Kidney (tissue), 14 donors: Measurements from ENCODE around the gene SEC14L5. TPM values are rescaled to one million over a fixed set of nuclear protein-coding genes. Genes with fewer than 3 reads are reported as not detected.

Source experiments
- DNase-seq, 5 donors: peaks; one replicate each; pipeline ENCODE4 v3.0.0-alpha.2; 2013 to 2020
- FAIRE-seq: peaks from 2 replicates; lab custom pipeline; 2012; peaks lifted over from hg19 to GRCh38; lab: Jason Lieb, UNC
- H3K27ac ChIP-seq, 2 donors: one replicate each; pipeline ENCODE4 v1.7.0; 2013; ENCODE audit warnings: low read depth in 2 of 2, low read length in 2 of 2, inconsistent platforms in 1 of 2
- H3K27me3 ChIP-seq: one replicate; pipeline ENCODE4 v1.7.1; 2013; ENCODE audit warnings: low read length, inconsistent platforms; ENCODE audit not compliant: control insufficient read depth, insufficient read depth
- H3K36me3 ChIP-seq, 3 donors: one replicate each; pipeline versions ENCODE4 v1.7.0 to v1.7.1; 2013; ENCODE audit warnings: low read length in 3 of 3, control low read depth in 1 of 3, inconsistent platforms in 1 of 3; ENCODE audit not compliant: insufficient read depth in 3 of 3, control insufficient read depth in 2 of 3
- H3K4me1 ChIP-seq, 3 donors: one replicate each; pipeline versions ENCODE4 v1.7.0 to v1.7.1; 2013; ENCODE audit warnings: low read length in 3 of 3, inconsistent platforms in 1 of 3, low read depth in 1 of 3; ENCODE audit not compliant: control insufficient read depth in 2 of 3, insufficient read depth in 2 of 3
- H3K4me3 ChIP-seq, 3 donors: one replicate each; pipeline versions ENCODE4 v1.7.0 to v1.8.1; 2013; ENCODE audit warnings: low read length in 3 of 3, control low read depth in 1 of 3, inconsistent platforms in 1 of 3
- H3K9ac ChIP-seq, 3 donors: one replicate each; pipeline versions ENCODE4 v1.7.0 to v1.7.1; 2013; ENCODE audit warnings: low read length in 3 of 3, control low read depth in 1 of 3, inconsistent platforms in 1 of 3
- H3K9me3 ChIP-seq, 3 donors: one replicate each; pipeline versions ENCODE4 v1.7.0 to v1.7.1; 2013; ENCODE audit warnings: low read length in 3 of 3, control low read depth in 1 of 3, inconsistent platforms in 1 of 3; ENCODE audit not compliant: control insufficient read depth in 2 of 3, insufficient read depth in 1 of 3
- CTCF ChIP-seq: IDR thresholded peaks from 3 replicates; pipeline ENCODE4 v1.5.1; 2012; ENCODE audit warnings: mild to moderate bottlenecking, moderate library complexity, borderline replicate concordance; ENCODE audit not compliant: insufficient read depth; ENCODE audit errors: extremely low read depth
- intact Hi-C: fragments of 100-400 bp; cut with DNase I; formaldehyde crosslinking; loops from one replicate; pipeline ENCODE4 v1.11.1; 2022
- polyA plus RNA-seq: library from polyadenylated mRNA; stranded (reverse); fragments of 350-450 nt; fragmentation: Illumina TruSeq; extraction: RNeasy Lipid Tissue Mini Kit (QIAGEN cat#74804); gene quantifications from one replicate; pipeline ENCODE4 v1.2.3, GENCODE V29; 2014; ENCODE audit warnings: low read depth, low replicate concordance; ENCODE audit not compliant: insufficient read depth
- total RNA-seq: library from RNA; stranded (reverse); fragmentation: NEBNext Ultra II Directional; extraction: Animal tissue kit (Norgen Biotek cat#: 25700); gene quantifications from one replicate; pipeline ENCODE4 v1.2.1, GENCODE V29; 2021
- donor health status: control.
- donor health status: control.
- donor health status: control.
- donor health status: control.
- donor health status: control.
- donor health status: DM: yes; HTN: yes; CAD: no.
- donor health status: Normal renal cell carcinoma (clear cell type).

SEC14L5 gene
- total and polyA plus RNA-seq, 2 donors from 2014 or later = 0.13 to 0.16 TPM

DNA sequence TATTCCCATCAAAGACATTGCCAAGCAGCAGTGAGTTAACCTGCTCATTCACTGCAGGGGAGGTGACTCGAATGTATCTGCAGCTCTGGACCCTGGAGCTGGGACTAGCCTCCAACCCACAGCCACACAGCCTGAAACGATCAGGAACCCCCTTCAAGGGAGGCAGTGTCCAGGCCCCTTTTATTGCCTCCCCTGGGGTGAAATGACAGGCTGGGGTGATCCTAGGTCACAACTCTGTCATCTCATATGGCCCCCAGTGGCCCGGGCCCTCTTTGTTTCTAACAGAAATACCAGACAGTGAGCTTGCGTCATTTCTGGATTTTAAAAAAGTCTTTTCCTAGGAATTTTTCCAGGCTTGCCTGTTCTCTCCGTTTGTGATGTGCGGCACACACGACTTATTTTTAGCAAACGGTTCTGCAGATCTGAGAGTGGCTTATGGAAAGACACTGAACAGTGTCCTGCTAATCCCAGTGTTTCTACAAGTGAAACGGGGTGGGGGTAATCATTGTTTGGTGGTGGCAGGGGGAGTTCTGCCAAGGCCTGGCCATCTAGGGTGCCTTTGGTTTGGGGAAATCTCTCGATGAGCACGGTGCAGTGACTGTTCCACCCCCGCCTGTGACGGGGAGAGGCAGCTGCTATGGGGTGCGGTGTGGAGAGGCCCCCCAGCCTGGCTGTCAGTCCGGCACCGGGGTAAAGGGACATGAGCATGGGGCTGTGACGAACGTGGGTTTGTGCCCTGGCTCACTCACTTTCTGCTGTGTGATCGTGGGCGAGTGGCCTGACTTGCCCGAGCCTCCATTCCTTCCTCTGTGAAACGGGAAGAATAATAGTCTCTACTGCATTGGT lies 48.4 kb downstream of the SEC14L5 start:
- Histone ChIP-seq H3K27me3 (no peaks in the 10 kb centered on the region), H3K9ac (no peak overlapping the region), H3K27ac (no peak overlapping the region), H3K36me3 (no peaks in the 10 kb centered on the region), H3K9me3 (no peaks in the 10 kb centered on the region), H3K4me3 (no peak overlapping the region), H3K4me1 (no peaks in the 10 kb centered on the region)
- peak in 1 of 5 donors; percentile 60 for DNase-seq
- no peak for TF ChIP-seq CTCF
- intact Hi-C loops = no loop called here
- no peak for FAIRE-seq

DNA sequence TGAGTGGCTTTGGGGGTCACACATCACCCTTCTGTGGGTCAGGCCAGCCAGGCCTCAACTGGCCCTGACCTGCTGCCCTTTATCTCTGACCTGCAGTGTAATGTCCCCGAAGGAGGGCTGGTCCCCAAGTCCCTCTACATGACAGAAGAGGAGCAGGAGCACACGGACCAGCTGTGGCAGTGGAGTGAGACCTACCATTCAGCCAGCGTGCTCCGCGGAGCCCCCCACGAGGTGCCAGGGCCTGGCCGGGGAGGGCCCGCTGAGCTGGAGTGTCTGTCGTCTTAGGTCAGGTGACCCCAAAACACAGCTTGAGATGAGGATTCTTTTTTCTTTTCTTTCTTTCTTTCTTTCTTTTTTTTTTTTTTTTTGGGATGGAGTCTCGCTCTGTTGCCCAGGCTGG lies 49.1 kb downstream of the SEC14L5 start:
- intact Hi-C loops = no loop called here
- H3K4me1 ChIP-seq = no peaks in the 10 kb centered on the region
- H3K36me3 ChIP-seq = no peaks in the 10 kb centered on the region
- no peaks in the 10 kb centered on the region for H3K9me3 ChIP-seq
- H3K27ac ChIP-seq = no peak overlapping the region
- H3K4me3 ChIP-seq = no peak overlapping the region
- no peak for FAIRE-seq
- H3K27me3 ChIP-seq = no peaks in the 10 kb centered on the region
- peak in 1 of 5 donors; percentile 31 for DNase-seq
- H3K9ac ChIP-seq = no peak overlapping the region
- no peak for TF ChIP-seq CTCF

- Histone ChIP-seq H3K27ac (no peak overlapping the region), H3K9ac (no peak overlapping the region), H3K36me3 (no peaks in the 10 kb centered on the region), H3K9me3 (no peaks in the 10 kb centered on the region), H3K27me3 (no peaks in the 10 kb centered on the region), H3K4me1 (no peaks in the 10 kb centered on the region), H3K4me3 (no peak overlapping the region)
- intact Hi-C loops = no loop called here
- no peak for TF ChIP-seq CTCF
- DNase-seq (peak in 1 of 5 donors; percentile 45), FAIRE-seq (no peak)
These were observed 50.2 kb downstream of the SEC14L5 start for GRCh38 chr16:5008311-5008731.
